ENCODE data around the gene CLEC4D. TPM values are rescaled to one million over a fixed set of nuclear protein-coding genes. Genes with fewer than 3 reads are reported as not detected.

The CLEC4D gene
- polyA plus RNA-seq, 1 donor (not counting 4 experiments of a cell fraction or from before 2014, with no cell fraction given), result not detected

DNA sequence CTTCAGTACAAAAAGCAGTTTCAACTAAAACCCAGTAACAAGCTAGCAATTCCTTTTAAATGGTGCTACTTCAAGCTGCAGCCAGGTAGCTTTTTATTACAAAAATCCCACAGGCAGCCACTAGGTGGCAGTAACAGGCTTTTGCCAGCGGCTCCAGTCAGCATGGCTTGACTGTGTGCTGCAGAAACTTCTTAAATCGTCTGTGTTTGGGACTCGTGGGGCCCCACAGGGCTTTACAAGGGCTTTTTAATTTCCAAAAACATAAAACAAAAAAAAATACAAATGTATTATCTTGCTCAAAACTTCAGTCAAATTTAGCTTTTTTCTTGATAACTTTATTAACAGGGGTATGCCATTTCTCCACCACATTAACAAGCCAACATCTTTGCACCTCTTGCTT is 31.0 kb downstream of the CLEC4D start:
- FAIRE-seq (peak; percentile 71), DNase-seq (ENCODE audit: low read depth, low spot score) (peak; percentile 23)
- Histone ChIP-seq H3K4me2 (ENCODE audit: control insufficient read depth, extremely low read depth, insufficient read depth, low read depth, low read length) (peak overlapping the region; percentile 52), H4K20me1 (ENCODE audit: control insufficient read depth, extremely low read depth, insufficient read depth, low read length) (no peaks in the 10 kb centered on the region), H3K27ac (ENCODE audit: control insufficient read depth, insufficient read depth, low read length) (no peak overlapping the region), H3K36me3 (ENCODE audit: control insufficient read depth in 2 of 2, extremely low read depth in 1 of 2, insufficient read depth in 2 of 2, low read length in 2 of 2) (no peaks in the 10 kb centered on the region), H3K4me1 (ENCODE audit: control insufficient read depth, extremely low read depth, insufficient read depth, low read length) (peaks cover 3% of the 10 kb centered on the region), H3K9me1 (ENCODE audit: control insufficient read depth, extremely low read depth, insufficient read depth, low read length) (no peaks in the 10 kb centered on the region), H3K9me3 (ENCODE audit: control insufficient read depth, low read depth, low read length) (no peaks in the 10 kb centered on the region), H3K79me2 (ENCODE audit: control insufficient read depth, insufficient read depth, low read length) (no peaks in the 10 kb centered on the region), H3K4me3 (ENCODE audit: control insufficient read depth in 2 of 3, extremely low read depth in 1 of 3, insufficient read depth in 2 of 3, low read depth in 1 of 3, low read length in 3 of 3) (no peak overlapping the region), H2AFZ (ENCODE audit: control insufficient read depth, low read length) (no peak overlapping the region), H3K9ac (ENCODE audit: control insufficient read depth, extremely low read depth, insufficient read depth, low read length) (no peak overlapping the region), H3K27me3 (ENCODE audit: control insufficient read depth, extremely low read depth, insufficient read depth, low read length) (no peaks in the 10 kb centered on the region)
- dilution Hi-C loops (cut with MboI; ENCODE audit: extremely low pct_ligation_motif_present, low sequenced_read_pairs), result no loop called here
- TF ChIP-seq, protein P1, sequence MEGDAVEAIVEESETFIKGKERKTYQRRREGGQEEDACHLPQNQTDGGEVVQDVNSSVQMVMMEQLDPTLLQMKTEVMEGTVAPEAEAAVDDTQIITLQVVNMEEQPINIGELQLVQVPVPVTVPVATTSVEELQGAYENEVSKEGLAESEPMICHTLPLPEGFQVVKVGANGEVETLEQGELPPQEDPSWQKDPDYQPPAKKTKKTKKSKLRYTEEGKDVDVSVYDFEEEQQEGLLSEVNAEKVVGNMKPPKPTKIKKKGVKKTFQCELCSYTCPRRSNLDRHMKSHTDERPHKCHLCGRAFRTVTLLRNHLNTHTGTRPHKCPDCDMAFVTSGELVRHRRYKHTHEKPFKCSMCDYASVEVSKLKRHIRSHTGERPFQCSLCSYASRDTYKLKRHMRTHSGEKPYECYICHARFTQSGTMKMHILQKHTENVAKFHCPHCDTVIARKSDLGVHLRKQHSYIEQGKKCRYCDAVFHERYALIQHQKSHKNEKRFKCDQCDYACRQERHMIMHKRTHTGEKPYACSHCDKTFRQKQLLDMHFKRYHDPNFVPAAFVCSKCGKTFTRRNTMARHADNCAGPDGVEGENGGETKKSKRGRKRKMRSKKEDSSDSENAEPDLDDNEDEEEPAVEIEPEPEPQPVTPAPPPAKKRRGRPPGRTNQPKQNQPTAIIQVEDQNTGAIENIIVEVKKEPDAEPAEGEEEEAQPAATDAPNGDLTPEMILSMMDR (optimal IDR thresholded peaks at IDR 0.05 in 1 of 3, IDR thresholded peaks at IDR 0.05 in 1 of 3, conservative IDR thresholded peaks at IDR 0.05 in 1 of 3; ENCODE audit: extremely low read depth in 1 of 3, insufficient read depth in 2 of 3, low read length in 3 of 3), result peak; percentile 70 to 84 (median 83)
- TF ChIP-seq EZH2 (IDR thresholded peaks at IDR 0.05; ENCODE audit: low read length), result no peak

DNA sequence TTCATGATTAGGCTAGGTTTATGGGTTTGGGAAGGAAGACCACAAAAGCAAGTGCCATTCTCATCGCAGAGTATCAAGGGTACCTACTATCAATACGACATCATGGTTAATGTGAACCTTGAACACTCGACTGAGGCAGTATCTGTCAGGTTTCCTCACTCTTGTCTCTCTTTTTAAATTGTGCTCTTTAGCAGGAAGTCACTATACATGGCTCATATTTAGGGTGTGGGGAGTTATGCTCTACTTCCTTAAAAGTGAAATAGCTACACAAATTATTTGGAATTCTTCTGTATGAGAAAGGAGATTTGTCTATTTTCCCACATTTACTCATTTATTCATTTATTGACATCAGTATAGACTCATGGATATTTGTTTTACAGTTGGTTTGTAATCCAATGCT is 33.3 kb downstream of the CLEC4D start:
- dilution Hi-C loops (cut with MboI; ENCODE audit: extremely low pct_ligation_motif_present, low sequenced_read_pairs), result no loop called here
- Histone ChIP-seq H3K27ac (ENCODE audit: control insufficient read depth, insufficient read depth, low read length) (no peak overlapping the region), H3K36me3 (ENCODE audit: control insufficient read depth in 2 of 2, extremely low read depth in 1 of 2, insufficient read depth in 2 of 2, low read length in 2 of 2) (no peaks in the 10 kb centered on the region), H2AFZ (ENCODE audit: control insufficient read depth, low read length) (no peak overlapping the region), H3K4me1 (ENCODE audit: control insufficient read depth, extremely low read depth, insufficient read depth, low read length) (peaks cover 3% of the 10 kb centered on the region), H3K9ac (ENCODE audit: control insufficient read depth, extremely low read depth, insufficient read depth, low read length) (no peak overlapping the region), H3K4me3 (ENCODE audit: control insufficient read depth in 2 of 3, extremely low read depth in 1 of 3, insufficient read depth in 2 of 3, low read depth in 1 of 3, low read length in 3 of 3) (no peak overlapping the region), H4K20me1 (ENCODE audit: control insufficient read depth, extremely low read depth, insufficient read depth, low read length) (no peaks in the 10 kb centered on the region), H3K4me2 (ENCODE audit: control insufficient read depth, extremely low read depth, insufficient read depth, low read depth, low read length) (no peak overlapping the region), H3K9me1 (ENCODE audit: control insufficient read depth, extremely low read depth, insufficient read depth, low read length) (no peaks in the 10 kb centered on the region), H3K79me2 (ENCODE audit: control insufficient read depth, insufficient read depth, low read length) (no peaks in the 10 kb centered on the region), H3K9me3 (ENCODE audit: control insufficient read depth, low read depth, low read length) (no peaks in the 10 kb centered on the region), H3K27me3 (ENCODE audit: control insufficient read depth, extremely low read depth, insufficient read depth, low read length) (no peaks in the 10 kb centered on the region)
- no peak for DNase-seq (ENCODE audit: low read depth, low spot score)
- TF ChIP-seq, protein P1 (optimal IDR thresholded peaks at IDR 0.05 in 1 of 3, IDR thresholded peaks at IDR 0.05 in 1 of 3, conservative IDR thresholded peaks at IDR 0.05 in 1 of 3; ENCODE audit: extremely low read depth in 1 of 3, insufficient read depth in 2 of 3, low read length in 3 of 3), result no peak
- FAIRE-seq, result no peak

Measured in keratinocyte (primary cell).